Activated naive CD4-positive, alpha-beta T cell treated with anti-CD3 and anti-CD28 coated beads for 36 hours (primary cell): ENCODE measurements around the gene SDK1. TPM values are rescaled to one million over a fixed set of nuclear protein-coding genes. Genes with fewer than 3 reads are reported as not detected.

ENCODE experiments used
- CTCF ChIA-PET: fragments of 350-600 bp; sonication (Branson Sonifier 250); formaldehyde crosslinking; loops from one replicate; lab custom pipeline; 2021; ENCODE audit warnings: antibody characterized with exemption; lab: Charles Lee
- DNase-seq: peaks from one replicate; pipeline ENCODE4 v3.0.0-alpha.2; 2020
- H3K27ac Mint-ChIP-seq: one replicate; pipeline ENCODE4 v1.8.0; 2021; ENCODE audit warnings: mild to moderate bottlenecking, mixed read lengths
- H3K27me3 Mint-ChIP-seq: one replicate; pipeline ENCODE4 v1.8.0; 2021; ENCODE audit warnings: low read depth, mixed read lengths
- H3K36me3 Mint-ChIP-seq: one replicate; pipeline ENCODE4 v1.8.0; 2021; ENCODE audit warnings: low read depth, mixed read lengths
- H3K4me1 Mint-ChIP-seq: one replicate; pipeline ENCODE4 v1.8.0; 2021; ENCODE audit warnings: low read depth, mixed read lengths
- H3K4me3 Mint-ChIP-seq: one replicate; pipeline ENCODE4 v1.8.0; 2021; ENCODE audit warnings: mild to moderate bottlenecking, moderate library complexity, mixed read lengths
- H3K9me3 Mint-ChIP-seq: one replicate; pipeline ENCODE4 v1.8.0; 2021; ENCODE audit warnings: mixed read lengths
- intact Hi-C: fragments of 100-400 bp; cut with micrococcal nuclease; formaldehyde crosslinking; loops from one replicate; pipeline ENCODE4 v1.15.1; 2023
- total RNA-seq, 2 experiments: library from RNA; stranded (reverse); gene quantifications; one replicate each; pipeline ENCODE4 v1.2.3, GENCODE V29; 2021

Gene SDK1
- total RNA-seq, 2 experiments from 2014 or later = 1.3 to 2.0 TPM

DNA sequence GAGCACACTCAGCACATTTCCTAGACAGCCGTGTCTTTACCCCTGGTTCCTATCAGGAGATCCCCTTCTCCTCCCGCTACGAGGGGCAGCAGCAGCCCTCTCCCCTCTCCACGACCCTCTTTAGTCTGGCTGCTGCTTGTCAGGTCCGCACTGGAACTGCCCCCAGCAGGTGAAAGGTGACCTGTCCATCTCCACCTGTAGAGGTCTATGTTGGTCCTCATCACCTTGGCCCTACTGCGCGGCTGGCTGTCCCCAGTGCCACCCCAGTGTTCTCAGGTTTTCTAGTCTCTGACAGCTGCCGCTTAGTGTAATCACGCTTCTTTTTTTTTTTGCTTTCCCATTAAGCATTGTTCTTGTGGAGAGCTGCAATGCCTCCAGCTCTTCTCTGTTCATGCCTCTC lies 545.7 kb downstream of the SDK1 start:
- CTCF ChIA-PET = no interaction called here
- H3K4me1 Mint-ChIP-seq = no peaks in the 10 kb centered on the region
- H3K36me3 Mint-ChIP-seq = no peaks in the 10 kb centered on the region
- no peak overlapping the region for H3K27ac Mint-ChIP-seq
- intact Hi-C loops = no loop called here
- no peak overlapping the region for H3K4me3 Mint-ChIP-seq
- DNase-seq = no peak
- H3K27me3 Mint-ChIP-seq = no peaks in the 10 kb centered on the region
- no peaks in the 10 kb centered on the region for H3K9me3 Mint-ChIP-seq

GRCh38 chr7:3847336-3847735 lies 546.3 kb downstream of the SDK1 start:
- no peak for DNase-seq
- H3K27ac Mint-ChIP-seq = no peak overlapping the region
- H3K4me3 Mint-ChIP-seq = no peak overlapping the region
- intact Hi-C loops = no loop called here
- H3K9me3 Mint-ChIP-seq = no peaks in the 10 kb centered on the region
- H3K36me3 Mint-ChIP-seq = no peaks in the 10 kb centered on the region
- no peaks in the 10 kb centered on the region for H3K4me1 Mint-ChIP-seq
- H3K27me3 Mint-ChIP-seq = no peaks in the 10 kb centered on the region
- CTCF ChIA-PET = no interaction called here

DNA sequence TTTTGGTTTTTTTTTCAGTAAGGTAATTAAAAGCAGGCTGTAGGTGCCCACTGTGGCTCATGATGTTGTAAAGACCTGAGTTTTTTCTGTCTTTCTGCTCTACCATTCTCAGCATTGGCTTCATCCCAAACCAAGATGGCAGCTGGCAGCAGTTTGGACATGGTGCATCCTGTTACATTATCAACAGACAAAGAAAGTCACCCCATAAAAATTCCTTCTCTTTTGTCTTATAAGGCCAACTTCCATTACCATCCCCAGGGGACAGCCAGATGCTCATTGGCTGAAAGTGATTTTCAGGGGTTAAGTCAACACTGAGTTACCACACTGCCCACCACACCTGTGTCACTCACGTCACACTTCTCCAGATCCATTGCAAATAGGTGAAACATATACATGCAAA lies 558.4 kb downstream of the SDK1 start:
- no peaks in the 10 kb centered on the region for H3K36me3 Mint-ChIP-seq
- intact Hi-C loops = no loop called here
- H3K4me1 Mint-ChIP-seq = peaks cover 13% of the 10 kb centered on the region

DNA sequence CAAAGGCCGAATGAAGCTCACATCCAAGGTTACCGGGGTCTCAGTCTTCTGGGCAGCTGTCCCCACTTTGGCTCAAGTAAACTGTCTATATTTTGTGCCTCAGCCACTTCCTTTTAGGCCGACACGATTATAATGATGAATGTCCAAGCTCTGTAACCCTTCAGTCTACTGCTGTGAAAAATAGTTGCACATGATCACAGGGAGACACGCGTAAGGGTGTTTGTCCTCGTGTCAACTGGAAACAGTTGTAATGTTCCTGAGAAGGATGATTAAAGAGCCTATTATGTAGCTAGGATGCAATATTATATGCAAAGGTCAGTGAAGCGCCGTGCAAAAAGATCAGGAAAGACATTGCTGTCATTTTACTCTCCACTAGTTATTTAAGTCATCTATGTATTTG lies 559.9 kb downstream of the SDK1 start:
- intact Hi-C loops = no loop called here
- peaks cover 13% of the 10 kb centered on the region for H3K4me1 Mint-ChIP-seq
- no peak overlapping the region for H3K27ac Mint-ChIP-seq
- H3K27me3 Mint-ChIP-seq = no peaks in the 10 kb centered on the region
- H3K4me3 Mint-ChIP-seq = no peak overlapping the region
- DNase-seq = no peak
- H3K36me3 Mint-ChIP-seq = no peaks in the 10 kb centered on the region
- CTCF ChIA-PET = interaction anchor here (0.7 kb wide), 1 partner anchor 1329 kb away, joined by 3 read pairs; the partner anchor contains the start of gene WIPI2
- no peaks in the 10 kb centered on the region for H3K9me3 Mint-ChIP-seq

More for the DNA sequence above, 558.4 kb downstream of the SDK1 start:
- H3K27me3 Mint-ChIP-seq = no peaks in the 10 kb centered on the region
- H3K9me3 Mint-ChIP-seq = peaks cover 1% of the 10 kb centered on the region
- CTCF ChIA-PET = interaction anchor here (0.7 kb wide), 1 partner anchor 59 kb away, joined by 5 read pairs; no protein-coding TSS in a partner anchor
- no peak for DNase-seq
- H3K27ac Mint-ChIP-seq = no peak overlapping the region
- H3K4me3 Mint-ChIP-seq = no peak overlapping the region

DNA sequence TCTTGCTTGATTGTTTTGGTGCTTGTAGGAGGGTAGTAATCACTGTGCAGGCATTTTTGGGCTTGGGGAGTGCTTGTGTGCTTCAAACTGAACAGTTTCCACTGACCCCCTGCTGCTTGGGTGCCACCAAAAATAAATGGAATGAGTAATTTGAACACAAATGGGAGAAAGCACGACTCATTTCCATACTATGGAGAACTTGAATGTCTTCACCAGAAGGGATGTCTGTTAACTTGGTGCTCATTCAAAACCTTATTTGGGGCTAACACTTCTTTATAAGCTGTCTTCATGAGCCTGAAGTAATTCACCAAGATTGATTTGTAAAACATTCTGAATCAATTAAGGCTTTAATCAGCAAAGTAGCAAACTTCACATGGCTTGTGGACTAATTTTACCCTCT lies 560.3 kb downstream of the SDK1 start:
- Mint-ChIP-seq H3K27ac (no peak overlapping the region), H3K27me3 (no peaks in the 10 kb centered on the region), H3K4me1 (peaks cover 13% of the 10 kb centered on the region), H3K4me3 (no peak overlapping the region), H3K9me3 (no peaks in the 10 kb centered on the region), H3K36me3 (no peaks in the 10 kb centered on the region)
- intact Hi-C loops = no loop called here
- no peak for DNase-seq
- CTCF ChIA-PET = interaction anchor here (0.7 kb wide), 1 partner anchor 1329 kb away, joined by 3 read pairs; the partner anchor contains the start of gene WIPI2

- H3K27ac Mint-ChIP-seq = no peak overlapping the region
- no peaks in the 10 kb centered on the region for H3K36me3 Mint-ChIP-seq
- no peaks in the 10 kb centered on the region for H3K27me3 Mint-ChIP-seq
- peak; percentile 55 for DNase-seq
- intact Hi-C loops = no loop called here
- no peak overlapping the region for H3K4me3 Mint-ChIP-seq
- no peaks in the 10 kb centered on the region for H3K9me3 Mint-ChIP-seq
- CTCF ChIA-PET = no interaction called here
- H3K4me1 Mint-ChIP-seq = peaks cover 13% of the 10 kb centered on the region
Measured at GRCh38 chr7:3861941-3862340, 560.9 kb downstream of the SDK1 start.

DNA sequence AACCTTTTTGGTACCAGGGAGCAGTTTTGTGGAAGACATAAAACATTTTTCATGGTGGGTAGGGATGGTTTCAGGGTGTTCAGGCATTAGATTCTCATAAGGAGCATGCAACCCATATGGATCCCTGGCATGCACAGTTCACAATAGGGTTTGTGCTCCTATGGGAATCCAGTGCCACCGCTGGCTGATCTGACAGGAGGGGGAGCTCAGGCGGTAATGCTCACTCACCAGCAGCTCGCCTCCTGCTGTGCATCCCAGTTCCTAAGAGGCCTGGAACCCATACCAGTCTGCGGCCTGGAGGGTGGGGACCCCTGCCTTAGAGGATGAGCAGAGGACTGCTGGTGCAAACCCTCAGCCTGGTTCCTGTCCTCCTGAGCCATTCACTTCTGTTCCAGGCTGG lies 561.7 kb downstream of the SDK1 start:
- Mint-ChIP-seq H3K4me1 (peaks cover 13% of the 10 kb centered on the region), H3K27ac (no peak overlapping the region), H3K27me3 (no peaks in the 10 kb centered on the region), H3K4me3 (no peak overlapping the region), H3K9me3 (no peaks in the 10 kb centered on the region), H3K36me3 (no peaks in the 10 kb centered on the region)
- intact Hi-C loops = no loop called here
- DNase-seq = no peak
- CTCF ChIA-PET = no interaction called here

DNA sequence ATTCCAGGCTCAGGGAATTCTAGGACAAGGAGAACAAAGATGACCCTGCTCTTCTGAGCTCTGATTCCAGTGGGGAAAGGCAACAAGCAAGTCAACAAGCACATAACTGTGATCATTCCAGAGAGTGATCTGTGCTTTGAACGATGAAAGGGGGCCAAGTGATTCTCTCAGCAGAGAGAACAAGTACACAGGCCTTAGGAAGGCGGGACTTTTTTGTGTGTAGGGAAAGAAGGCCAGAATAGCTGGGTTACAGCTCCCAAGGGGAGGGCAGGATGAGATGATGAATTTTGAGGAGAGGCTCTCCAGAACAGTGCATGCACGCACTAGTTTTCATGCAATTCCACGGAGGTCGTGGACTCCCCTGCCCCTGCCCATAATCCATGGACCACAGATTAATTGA lies 565.2 kb downstream of the SDK1 start:
- Mint-ChIP-seq H3K27ac (no peak overlapping the region), H3K36me3 (no peaks in the 10 kb centered on the region), H3K4me1 (peaks cover 11% of the 10 kb centered on the region), H3K4me3 (no peak overlapping the region), H3K9me3 (no peaks in the 10 kb centered on the region), H3K27me3 (no peaks in the 10 kb centered on the region)
- CTCF ChIA-PET = no interaction called here
- no peak for DNase-seq
- intact Hi-C loops = no loop called here

GRCh38 chr7:3867863-3868262 lies 566.8 kb downstream of the SDK1 start:
- CTCF ChIA-PET = no interaction called here
- no peak for DNase-seq
- no peaks in the 10 kb centered on the region for H3K4me1 Mint-ChIP-seq
- H3K36me3 Mint-ChIP-seq = no peaks in the 10 kb centered on the region
- H3K4me3 Mint-ChIP-seq = no peak overlapping the region
- no peak overlapping the region for H3K27ac Mint-ChIP-seq
- H3K27me3 Mint-ChIP-seq = peaks cover under 1% of the 10 kb centered on the region
- intact Hi-C loops = no loop called here
- peaks cover 2% of the 10 kb centered on the region for H3K9me3 Mint-ChIP-seq

GRCh38 chr7:3879355-3880075 lies 578.5 kb downstream of the SDK1 start:
- H3K27ac Mint-ChIP-seq = no peak overlapping the region

GRCh38 chr7:3880228-3880987 lies 579.4 kb downstream of the SDK1 start:
- H3K4me1 Mint-ChIP-seq = no peaks in the 10 kb centered on the region
- no peaks in the 10 kb centered on the region for H3K36me3 Mint-ChIP-seq
- intact Hi-C loops = no loop called here
- H3K27ac Mint-ChIP-seq = no peak overlapping the region
- no peak overlapping the region for H3K4me3 Mint-ChIP-seq
- peaks cover 3% of the 10 kb centered on the region for H3K27me3 Mint-ChIP-seq
- H3K9me3 Mint-ChIP-seq = no peaks in the 10 kb centered on the region
- CTCF ChIA-PET = no interaction called here
- DNase-seq = no peak

More at GRCh38 chr7:3879355-3880075, 578.5 kb downstream of the SDK1 start:
- Mint-ChIP-seq H3K4me3 (no peak overlapping the region), H3K27me3 (peaks cover 3% of the 10 kb centered on the region), H3K9me3 (no peaks in the 10 kb centered on the region), H3K4me1 (no peaks in the 10 kb centered on the region), H3K36me3 (no peaks in the 10 kb centered on the region)
- intact Hi-C loops = no loop called here
- no peak for DNase-seq
- CTCF ChIA-PET = no interaction called here

DNA sequence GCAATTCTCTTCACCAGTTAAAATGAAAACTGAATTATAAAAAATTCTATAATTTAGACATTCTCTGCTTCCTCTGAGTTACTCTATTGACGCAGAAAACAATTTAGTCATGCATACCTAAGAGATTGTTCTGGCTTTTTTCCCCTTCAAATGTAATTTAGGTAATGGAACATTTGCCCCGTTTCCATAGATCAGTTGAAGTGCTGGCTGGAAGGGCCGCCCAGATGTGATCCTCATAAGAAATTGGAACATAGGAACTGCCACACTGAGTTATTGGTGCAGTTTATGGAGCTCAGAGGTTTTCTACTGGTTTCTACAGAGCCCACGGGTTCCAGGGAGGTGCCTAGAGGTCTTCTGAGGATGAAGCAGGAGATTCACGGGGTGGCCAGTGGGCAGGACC lies 581.7 kb downstream of the SDK1 start:
- Mint-ChIP-seq H3K9me3 (no peaks in the 10 kb centered on the region), H3K27ac (no peak overlapping the region), H3K4me3 (no peak overlapping the region), H3K36me3 (no peaks in the 10 kb centered on the region), H3K27me3 (peaks cover 3% of the 10 kb centered on the region), H3K4me1 (no peaks in the 10 kb centered on the region)
- intact Hi-C loops = no loop called here
- CTCF ChIA-PET = no interaction called here
- DNase-seq = no peak

GRCh38 chr7:3884543-3884942 lies 583.5 kb downstream of the SDK1 start:
- CTCF ChIA-PET = no interaction called here
- Mint-ChIP-seq H3K27me3 (peaks cover 1% of the 10 kb centered on the region), H3K36me3 (no peaks in the 10 kb centered on the region), H3K27ac (no peak overlapping the region), H3K4me1 (no peaks in the 10 kb centered on the region), H3K9me3 (no peaks in the 10 kb centered on the region), H3K4me3 (no peak overlapping the region)
- DNase-seq = no peak
- intact Hi-C loops = no loop called here
